Stimulated activated CD4-positive, alpha-beta T cell treated with anti-CD3 and anti-CD28 coated beads, Interleukin-4, amount 100 ng/mL, for 1 hour (primary cell): ENCODE measurements around the gene LHX2.

Experiments used
- DNase-seq: peaks from one replicate; pipeline ENCODE4 v3.0.0-alpha.2; 2020

Gene LHX2

DNA sequence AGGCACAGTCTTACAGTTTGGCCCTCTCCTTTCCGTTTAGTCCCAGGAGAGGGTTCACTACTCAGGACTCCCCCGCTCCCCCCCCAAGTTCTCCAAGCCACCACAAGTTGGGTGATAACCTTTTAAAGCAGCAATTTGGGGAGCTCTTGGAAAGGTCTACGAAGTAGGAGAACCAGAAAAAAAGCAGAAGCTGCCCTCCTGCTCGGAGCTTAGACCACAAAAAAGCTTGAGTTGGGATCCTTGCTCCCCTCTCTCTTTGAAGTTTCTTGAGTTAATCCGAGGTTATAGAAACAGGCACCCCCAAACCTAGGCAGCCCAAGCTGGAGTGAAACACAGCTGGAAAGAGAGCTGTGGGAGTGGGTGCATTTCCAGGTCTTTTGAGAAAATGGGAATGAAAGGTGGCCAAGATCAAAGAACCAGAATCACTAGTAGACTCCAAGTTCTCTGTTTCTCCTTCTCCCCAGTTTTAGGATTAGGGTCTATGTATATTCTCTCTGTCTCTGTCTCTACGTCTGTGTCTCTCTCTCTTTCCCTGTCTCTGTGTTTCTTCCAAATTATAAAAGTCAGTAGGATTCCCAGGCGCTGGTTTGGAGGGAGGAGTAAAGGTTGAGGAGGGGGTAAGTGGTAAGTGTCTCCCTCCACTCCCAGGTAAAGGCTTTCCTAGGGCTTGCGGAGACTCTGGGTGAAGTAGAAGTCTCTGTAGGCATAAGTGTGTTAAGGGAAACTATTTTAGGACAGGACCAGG is 2.8 kb downstream of the LHX2 start:
- no peak for DNase-seq

DNA sequence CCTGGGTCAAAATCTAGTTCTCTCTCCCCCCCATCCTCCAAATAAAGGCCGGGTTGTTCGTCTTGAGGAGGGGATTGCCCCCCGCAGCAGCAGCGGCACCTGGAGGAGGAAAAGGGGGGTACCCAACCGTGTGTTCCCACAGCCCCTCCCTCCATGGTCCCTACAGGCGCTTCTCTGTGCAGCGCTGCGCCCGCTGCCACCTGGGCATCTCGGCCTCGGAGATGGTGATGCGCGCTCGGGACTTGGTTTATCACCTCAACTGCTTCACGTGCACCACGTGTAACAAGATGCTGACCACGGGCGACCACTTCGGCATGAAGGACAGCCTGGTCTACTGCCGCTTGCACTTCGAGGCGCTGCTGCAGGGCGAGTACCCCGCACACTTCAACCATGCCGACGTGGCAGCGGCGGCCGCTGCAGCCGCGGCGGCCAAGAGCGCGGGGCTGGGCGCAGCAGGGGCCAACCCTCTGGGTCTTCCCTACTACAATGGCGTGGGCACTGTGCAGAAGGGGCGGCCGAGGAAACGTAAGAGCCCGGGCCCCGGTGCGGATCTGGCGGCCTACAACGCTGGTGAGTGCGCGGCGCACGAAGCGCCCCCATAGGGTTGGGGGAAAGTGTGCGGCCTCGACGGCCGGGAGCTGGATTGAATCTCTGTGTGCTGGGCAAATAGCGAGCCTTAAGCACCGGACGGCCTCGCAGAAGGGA is 3.5 kb downstream of the LHX2 start:
- DNase-seq: no peak

DNA sequence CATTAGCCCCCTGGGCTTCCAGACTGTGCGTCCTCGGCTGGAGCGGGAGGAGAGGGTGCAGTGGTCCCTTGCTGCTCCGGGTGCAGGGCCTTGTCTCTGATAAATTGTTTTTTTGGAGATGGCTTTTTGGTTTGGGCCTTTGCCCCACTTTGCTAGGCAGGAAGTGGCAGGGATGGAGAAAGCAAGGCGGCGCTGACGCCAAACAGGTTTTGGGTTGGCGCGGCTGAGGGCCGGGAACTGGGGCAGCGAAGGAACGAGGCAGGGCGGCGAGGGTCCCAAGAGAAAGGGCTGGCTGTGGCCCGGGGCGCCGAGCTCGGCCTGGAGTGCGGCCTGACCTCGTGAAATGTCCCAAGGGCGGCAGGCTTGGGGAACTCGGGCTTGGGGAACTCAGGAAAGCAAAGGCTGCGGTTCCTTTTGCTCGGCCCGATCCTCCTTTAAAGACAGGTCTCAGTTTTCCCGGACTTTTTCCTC is 4.1 kb downstream of the LHX2 start:
- DNase-seq: no peak

DNA sequence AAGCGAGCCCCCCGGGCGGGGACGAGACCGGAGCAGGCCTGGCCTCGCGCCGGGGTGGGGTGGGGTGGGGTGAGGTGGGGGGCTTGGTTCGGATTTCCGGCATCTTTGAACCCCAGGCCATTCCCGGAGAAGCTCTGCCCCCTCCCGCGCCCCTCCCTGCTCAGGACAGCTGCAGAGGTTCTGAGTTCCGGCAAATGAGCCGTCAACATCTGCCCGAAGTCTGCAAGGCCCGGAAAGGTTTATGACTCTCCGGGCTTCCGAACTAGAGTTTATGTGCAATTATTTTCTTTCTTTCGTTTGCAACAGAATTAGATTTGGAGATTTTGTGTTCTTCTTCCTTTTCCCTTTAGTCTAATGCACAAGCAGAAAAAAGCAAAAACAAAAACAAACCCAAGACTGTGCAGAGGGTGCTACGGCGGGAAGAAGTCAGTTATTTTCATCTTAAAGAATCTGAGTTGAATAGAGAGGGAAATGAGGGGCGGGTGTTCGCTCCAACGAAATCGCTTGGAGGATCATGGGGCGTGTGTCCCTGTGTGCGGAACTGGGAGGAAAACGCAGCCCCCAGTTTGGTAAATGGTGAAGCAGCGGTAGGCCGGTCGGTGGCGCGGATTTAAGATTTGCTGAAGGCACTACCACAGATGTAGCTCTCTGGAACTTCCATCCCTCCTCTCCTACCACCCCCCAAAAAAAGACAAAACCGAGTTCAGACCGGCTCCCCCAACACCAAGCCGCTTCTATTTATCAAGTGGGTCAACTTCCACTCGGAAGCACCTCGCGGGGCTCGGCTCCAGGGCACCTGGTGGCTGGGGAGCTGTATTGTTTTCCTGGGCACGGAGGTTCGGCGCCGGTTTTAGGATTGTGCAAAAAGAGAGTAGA is 4.8 kb downstream of the LHX2 start:
- no peak for DNase-seq

DNA sequence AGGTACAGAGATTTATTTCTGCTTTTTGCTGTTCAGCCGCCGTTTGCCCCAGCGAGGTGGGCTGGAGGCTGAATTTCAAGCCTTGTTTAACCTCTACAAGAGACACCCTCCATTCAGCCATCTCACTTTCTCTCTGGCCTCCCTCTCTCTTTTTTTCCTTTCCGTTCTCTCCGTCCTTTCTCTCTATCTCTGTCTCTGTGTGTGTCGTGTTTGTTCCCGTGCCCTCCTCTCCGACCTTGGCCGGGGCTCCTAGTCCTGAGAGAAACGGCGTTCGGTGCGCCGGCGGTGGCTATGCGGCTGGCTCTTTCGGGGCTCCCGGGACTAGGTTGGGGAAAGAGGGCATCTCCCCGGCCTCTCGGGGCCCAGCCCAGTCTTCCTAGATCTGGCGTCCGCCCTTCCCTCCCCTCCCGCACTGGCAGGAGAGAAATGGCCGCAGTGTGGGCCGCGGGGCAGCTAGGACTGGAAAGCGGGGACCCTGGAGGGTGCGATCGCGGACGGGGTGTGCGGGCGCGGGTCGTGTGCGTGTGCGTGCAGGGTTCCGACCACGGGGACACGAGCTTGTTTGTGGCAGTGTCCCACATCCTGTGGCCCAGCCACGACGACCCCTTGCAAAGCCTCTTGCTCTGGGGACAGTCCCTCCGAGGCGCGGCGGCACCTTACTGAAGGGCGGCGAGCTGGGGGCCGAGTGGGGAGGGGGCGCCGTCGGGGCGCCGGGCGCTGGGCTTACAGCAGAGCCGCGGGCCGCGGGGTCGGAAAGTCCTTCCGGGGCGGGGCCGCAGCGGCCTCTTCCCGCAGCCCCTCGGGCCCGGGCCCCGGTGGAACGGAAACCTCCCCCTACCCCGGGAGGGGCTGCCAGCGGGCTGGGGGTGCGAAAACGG is 5.7 kb downstream of the LHX2 start:
- no peak for DNase-seq

DNA sequence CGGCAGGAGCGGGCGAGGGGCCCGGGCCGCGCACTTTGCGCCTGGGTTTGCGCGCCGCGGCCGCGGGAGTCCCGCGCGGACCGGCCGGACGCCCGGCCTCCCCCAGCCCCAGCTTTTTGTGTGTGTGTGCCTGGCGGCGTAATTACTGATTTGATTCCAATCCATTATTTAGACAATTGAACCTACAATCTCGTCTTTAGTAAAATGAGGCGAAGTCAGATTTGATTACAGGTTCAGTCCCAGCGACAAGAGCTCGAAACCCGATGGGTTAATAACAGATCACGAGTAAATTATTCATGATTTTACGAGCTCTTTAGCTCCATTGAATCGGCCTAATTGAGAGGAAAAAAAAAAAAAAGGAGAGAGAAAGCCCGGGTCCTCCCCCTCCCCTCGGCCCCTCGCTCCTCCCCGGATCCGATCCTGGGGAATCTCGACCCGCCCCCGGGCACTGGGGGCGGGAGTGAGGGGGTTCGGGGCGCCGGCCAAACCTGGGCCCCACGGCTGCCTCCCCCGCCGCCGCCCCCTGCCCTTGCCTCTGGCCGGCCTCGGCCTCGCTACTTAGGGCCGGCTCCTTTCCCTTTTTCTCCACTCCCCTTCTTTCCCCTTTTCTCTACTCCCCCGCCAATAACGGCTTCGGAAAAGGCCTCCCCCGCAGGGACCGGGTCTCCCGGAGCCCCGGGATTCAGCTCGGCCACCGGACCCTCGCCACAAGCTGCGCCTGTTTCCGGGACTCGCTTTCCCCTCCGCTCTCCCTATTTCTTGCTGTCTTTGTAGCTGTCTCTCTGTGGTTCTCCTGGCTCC is 6.6 kb downstream of the LHX2 start:
- DNase-seq: no peak

DNA sequence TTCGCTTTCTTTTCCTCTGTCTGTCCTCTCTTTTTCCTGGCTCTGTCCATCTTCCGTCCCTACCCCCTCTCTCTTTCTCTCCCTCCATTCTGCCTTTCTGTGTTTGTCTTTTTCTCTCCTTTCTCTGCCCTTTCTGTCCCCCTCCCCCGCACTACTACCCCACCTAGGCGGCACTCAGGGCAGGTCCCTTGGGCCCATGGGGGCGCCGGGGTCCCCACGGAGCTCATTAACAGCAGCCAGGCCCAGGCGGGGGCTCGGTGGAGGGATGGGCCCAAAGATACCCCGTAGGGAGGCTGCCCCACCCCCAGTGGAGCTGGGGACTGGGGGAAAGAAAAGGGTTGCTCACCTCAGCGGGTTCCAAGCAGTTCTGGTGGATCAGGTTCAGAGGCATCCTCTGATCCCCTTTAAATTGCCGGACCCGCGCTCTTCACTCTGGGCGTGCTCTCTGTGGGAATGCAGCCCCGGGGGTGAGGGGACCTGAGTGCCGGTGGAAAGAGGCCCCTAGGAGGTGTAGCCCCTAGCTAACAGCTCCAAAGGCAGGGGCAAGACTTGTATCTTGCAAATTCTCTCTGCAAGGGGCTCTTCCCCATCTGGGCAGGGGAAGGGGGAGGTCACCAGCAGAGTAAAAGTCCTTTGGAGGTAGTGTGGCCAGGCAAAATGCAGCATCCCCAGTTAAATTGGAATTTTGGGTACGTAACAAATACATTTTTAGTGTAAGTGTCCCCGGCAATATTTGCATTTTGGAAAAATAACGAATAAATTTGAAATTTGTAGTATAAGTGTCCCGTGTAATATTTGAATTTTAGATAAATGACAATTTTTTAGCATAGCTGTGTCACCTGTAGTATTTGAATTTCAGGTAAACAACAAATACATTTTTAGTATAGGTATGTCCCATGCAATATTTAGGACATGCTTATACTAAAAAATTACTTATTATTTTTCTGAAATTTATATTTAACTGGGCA is 7.4 kb downstream of the LHX2 start:
- no peak for DNase-seq

DNA sequence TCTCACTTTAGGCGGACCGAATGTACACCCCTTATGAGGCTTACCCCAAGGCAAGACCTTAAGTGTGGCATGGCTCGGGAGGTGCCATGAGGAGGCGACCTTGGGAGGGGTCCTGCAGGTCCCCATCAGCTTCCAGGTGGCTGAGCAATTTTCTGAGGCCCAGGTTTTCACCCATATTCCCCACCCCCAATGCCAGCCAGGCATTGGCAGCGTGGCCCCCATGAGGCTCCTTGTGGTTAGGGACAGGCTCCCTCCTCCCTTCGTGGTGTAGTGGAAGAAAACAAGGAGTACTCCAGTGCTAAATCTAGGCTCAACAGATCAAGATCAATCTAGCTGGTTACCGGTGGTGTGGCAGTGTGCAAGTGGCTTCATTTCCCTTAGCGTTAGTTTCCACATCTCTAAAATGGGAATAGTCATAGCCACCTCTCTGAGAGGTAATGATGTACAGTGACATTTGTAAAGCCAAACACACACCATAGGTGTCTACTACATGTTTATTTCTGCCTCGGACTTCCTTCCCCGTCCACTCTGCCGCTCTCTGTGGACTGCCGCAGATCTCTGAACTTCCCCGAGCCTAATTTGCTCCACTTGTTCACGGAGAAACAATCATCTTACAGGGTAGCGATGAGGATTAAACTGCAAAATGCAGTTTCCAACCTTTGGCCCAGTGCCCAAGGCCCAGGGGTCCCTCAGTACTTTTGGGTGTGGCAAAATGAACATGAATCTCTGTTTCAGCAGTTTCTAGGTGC is 8.4 kb downstream of the LHX2 start:
- DNase-seq: no peak

DNA sequence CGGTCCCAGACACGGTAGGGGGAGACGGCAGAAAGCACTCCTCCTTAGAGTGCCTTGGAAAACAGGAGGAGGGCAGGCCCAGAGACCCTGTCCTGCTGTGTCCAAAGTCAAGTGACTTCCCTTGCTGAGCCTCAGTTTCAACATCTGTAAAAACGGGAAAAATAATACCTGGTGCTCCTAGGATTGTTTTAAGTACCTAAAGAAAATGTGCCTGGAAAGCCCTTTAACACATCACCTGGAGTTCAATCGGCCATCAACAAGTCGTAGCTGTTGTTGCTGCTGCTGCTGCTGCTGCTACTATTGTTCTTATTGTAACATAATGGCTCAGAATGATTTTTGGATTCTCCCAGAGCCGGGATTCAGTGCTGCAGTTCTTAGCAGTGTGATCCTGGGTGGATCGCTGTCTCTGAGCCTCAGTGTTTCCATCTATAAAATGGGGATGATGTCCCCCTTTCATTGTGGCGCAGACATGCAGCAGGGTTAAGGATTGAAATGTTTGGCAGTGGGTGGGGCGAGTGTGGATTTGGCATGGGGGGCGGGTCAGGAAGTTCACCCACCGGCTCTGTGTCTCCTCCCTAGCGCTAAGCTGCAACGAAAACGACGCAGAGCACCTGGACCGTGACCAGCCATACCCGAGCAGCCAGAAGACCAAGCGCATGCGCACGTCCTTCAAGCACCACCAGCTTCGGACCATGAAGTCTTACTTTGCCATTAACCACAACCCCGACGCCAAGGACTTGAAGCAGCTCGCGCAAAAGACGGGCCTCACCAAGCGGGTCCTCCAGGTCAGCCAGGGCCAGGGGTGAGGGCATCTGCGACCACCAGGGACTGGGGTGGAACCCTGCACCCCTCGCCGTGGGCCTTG is 9.2 kb downstream of the LHX2 start:
- no peak for DNase-seq

DNA sequence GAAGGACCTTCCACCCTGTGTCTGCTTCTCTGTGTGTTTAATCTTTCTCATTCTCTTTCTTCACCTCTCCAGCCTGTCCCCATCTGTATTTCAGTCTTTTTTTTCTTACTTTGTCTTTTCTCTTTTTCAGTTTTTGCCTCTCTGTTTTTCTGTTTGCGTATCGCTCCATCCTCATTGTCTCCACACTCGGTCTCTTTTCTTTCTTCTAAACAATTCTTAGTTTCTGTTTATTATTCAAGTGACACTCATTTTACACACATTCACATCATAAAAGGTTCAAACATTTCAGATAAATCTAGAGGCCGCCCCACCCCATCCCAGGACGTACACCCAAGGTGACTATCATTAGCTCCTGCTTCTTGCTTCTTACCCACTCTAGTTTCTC is 9.8 kb downstream of the LHX2 start:
- no peak for DNase-seq

DNA sequence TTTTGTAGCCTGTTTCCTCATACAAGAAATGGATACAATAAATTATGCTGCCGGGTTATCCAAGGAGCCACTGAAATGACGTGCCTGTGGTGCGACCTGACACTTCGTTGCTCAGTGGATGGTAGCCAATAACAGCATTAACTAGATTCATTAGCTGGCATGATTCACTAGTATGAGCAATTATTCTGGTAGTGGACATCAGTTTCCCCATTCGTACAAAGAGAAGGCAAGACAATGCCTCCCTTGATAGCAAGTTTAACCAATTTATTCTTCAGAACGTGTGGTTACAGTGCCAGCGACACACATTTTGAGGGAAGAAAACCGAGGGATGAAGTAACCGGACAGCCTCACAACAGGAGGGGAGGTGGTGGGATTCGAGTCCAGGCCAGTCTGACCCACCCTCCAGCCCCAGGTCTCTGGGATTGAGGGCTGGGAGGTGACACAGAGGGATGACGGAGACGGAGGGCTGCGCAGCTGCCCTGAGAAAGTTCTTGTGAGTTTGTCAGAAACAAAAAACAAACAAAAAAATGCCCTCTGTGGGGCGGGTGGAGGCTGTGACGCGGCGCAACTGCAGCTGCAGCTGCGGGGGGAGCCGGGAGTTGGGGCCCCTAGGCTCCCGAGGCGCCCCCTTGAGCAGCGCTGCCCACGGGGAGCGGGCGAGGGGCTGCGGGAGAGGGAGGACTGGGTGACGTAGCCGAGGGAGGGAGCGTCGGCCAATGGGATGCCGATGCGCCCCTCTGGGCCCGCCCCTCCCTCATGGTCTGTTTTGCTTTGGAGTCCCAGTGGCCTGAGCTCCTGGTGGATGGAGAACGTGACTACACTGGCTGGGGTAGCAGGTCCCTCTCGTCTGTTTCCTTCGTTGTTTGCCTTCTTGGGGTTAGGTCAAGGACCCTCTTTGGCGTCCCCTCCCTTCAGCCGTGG is 10.9 kb downstream of the LHX2 start:
- DNase-seq: no peak

DNA sequence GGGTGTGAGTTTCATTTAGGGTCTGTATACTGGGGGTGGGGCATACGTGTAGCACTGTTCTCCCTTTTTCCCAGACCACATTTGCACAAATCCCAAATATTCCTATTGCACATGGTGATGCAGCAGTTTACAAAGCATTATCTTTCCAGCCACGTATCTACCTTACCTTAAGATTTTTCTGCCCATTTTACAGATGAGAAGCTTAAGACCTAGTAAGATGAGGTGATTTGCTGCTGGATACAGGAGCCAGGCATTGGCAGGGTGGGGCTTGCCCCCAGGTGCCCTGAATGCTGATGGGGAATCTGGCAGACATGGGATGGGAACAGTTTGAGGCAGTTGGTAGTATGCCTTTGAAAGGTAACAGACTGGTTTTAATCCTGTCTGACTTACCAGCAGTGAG is 12.5 kb downstream of the LHX2 start:
- no peak for DNase-seq

DNA sequence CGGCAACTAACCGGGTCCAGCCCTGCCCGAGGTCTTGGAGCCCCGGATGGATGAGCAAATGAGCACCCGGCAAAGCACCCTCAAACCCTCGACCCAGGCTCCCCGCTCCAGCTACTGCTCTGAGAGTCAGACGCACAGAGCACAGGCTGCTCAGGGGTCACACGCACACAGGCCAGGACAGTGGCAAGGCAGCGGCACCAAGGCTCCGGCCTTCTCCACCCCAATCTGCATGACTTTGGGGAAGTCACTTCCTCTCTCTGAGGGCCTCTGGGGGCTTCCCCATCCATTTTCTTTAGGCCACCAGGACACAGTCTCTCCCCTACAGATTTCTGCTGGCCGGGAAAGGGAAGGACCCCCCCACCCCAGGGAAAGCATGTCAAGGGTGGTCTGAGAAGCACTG is 18.0 kb downstream of the LHX2 start:
- DNase-seq: no peak

DNA sequence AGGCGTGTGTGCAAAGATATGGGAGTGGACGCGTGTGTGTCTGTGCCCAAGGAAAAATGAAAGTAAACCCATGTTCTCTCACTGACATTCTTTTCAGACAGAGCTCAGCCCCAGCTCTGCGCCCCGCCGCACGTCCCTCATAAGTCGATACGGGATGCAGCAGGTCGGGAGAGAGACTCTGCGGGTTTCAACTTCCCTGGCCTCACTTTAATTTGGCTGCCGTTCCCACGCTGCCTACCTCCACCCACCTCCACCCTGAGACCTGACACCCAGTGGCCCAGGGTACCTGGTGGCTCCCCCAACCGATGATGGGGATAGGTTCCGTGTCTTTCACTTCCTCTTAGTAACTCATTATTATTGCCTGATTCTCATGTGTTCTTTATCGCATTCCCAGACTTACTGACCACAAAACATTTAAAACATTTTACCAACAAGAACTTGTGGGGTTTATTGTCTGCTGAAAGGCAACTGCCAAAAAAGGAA is 19.4 kb downstream of the LHX2 start:
- DNase-seq: no peak

DNA sequence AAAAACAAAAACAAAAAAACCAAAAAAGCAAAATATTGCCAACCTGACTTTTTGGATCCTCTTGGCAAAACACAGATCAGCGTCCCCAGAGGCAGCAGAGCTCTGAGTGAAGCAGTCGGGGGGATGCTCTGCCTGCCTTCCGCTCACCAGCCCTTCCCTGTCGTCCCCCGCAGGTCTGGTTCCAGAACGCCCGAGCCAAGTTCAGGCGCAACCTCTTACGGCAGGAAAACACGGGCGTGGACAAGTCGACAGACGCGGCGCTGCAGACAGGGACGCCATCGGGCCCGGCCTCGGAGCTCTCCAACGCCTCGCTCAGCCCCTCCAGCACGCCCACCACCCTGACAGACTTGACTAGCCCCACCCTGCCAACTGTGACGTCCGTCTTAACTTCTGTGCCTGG is 20.7 kb downstream of the LHX2 start:
- DNase-seq: no peak

DNA sequence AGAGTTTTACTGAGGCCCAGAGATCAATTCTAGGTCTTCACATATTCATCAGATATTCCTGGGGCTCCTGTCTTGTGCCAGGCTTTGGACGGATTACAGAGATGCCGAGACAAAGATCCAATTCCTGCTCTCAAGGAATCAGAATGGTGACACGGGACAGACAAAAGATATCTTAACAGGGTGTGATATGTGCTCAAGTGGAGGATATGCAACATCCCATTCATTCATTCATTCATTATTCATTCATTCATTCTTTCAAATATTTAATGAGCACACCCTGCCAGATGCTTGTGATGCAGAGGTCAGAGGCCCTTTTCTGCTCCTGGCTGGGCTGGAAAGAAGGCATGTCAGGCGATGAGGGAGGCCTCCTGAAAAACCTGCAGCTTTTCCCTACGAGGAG is 21.8 kb downstream of the LHX2 start:
- DNase-seq: no peak

DNA sequence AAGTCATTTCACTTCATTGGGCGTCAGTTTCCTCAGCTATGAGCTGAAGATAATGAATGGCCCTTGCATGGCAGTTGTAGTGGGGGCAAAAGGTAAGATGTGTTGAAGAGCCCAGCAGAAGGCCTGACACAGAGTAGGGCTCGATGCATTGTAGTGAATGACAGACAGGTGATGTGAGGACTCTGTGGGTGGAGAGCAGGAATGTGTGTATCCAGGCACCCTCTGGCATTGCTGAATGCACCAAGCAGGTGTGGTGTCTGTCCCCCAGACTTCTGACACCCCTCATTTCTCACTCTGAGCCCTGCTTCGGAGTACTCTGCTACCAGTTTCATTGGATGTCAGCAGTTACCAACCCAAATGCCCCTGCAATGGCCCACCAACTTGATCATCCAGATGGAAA is 22.4 kb downstream of the LHX2 start:
- no peak for DNase-seq
